Kidney (tissue), 14 donors: Measurements from ENCODE around the gene ZNF648. TPM values are rescaled to one million over a fixed set of nuclear protein-coding genes. Genes with fewer than 3 reads are reported as not detected.

Experiments used
- DNase-seq, 5 donors: peaks; one replicate each; pipeline ENCODE4 v3.0.0-alpha.2; 2013 to 2020
- FAIRE-seq: peaks from 2 replicates; lab custom pipeline; 2012; peaks lifted over from hg19 to GRCh38; lab: Jason Lieb, UNC
- H3K27ac ChIP-seq, 2 donors: one replicate each; pipeline ENCODE4 v1.7.0; 2013; ENCODE audit warnings: low read depth in 2 of 2, low read length in 2 of 2, inconsistent platforms in 1 of 2
- H3K27me3 ChIP-seq: one replicate; pipeline ENCODE4 v1.7.1; 2013; ENCODE audit warnings: low read length, inconsistent platforms; ENCODE audit not compliant: control insufficient read depth, insufficient read depth
- H3K36me3 ChIP-seq, 3 donors: one replicate each; pipeline versions ENCODE4 v1.7.0 to v1.7.1; 2013; ENCODE audit warnings: low read length in 3 of 3, control low read depth in 1 of 3, inconsistent platforms in 1 of 3; ENCODE audit not compliant: insufficient read depth in 3 of 3, control insufficient read depth in 2 of 3
- H3K4me1 ChIP-seq, 3 donors: one replicate each; pipeline versions ENCODE4 v1.7.0 to v1.7.1; 2013; ENCODE audit warnings: low read length in 3 of 3, inconsistent platforms in 1 of 3, low read depth in 1 of 3; ENCODE audit not compliant: control insufficient read depth in 2 of 3, insufficient read depth in 2 of 3
- H3K4me3 ChIP-seq, 3 donors: one replicate each; pipeline versions ENCODE4 v1.7.0 to v1.8.1; 2013; ENCODE audit warnings: low read length in 3 of 3, control low read depth in 1 of 3, inconsistent platforms in 1 of 3
- H3K9ac ChIP-seq, 3 donors: one replicate each; pipeline versions ENCODE4 v1.7.0 to v1.7.1; 2013; ENCODE audit warnings: low read length in 3 of 3, control low read depth in 1 of 3, inconsistent platforms in 1 of 3
- H3K9me3 ChIP-seq, 3 donors: one replicate each; pipeline versions ENCODE4 v1.7.0 to v1.7.1; 2013; ENCODE audit warnings: low read length in 3 of 3, control low read depth in 1 of 3, inconsistent platforms in 1 of 3; ENCODE audit not compliant: control insufficient read depth in 2 of 3, insufficient read depth in 1 of 3
- CTCF ChIP-seq: IDR thresholded peaks from 3 replicates; pipeline ENCODE4 v1.5.1; 2012; ENCODE audit warnings: mild to moderate bottlenecking, moderate library complexity, borderline replicate concordance; ENCODE audit not compliant: insufficient read depth; ENCODE audit errors: extremely low read depth
- intact Hi-C: fragments of 100-400 bp; cut with DNase I; formaldehyde crosslinking; loops from one replicate; pipeline ENCODE4 v1.11.1; 2022
- polyA plus RNA-seq: library from polyadenylated mRNA; stranded (reverse); fragments of 350-450 nt; fragmentation: Illumina TruSeq; extraction: RNeasy Lipid Tissue Mini Kit (QIAGEN cat#74804); gene quantifications from one replicate; pipeline ENCODE4 v1.2.3, GENCODE V29; 2014; ENCODE audit warnings: low read depth, low replicate concordance; ENCODE audit not compliant: insufficient read depth
- total RNA-seq: library from RNA; stranded (reverse); fragmentation: NEBNext Ultra II Directional; extraction: Animal tissue kit (Norgen Biotek cat#: 25700); gene quantifications from one replicate; pipeline ENCODE4 v1.2.1, GENCODE V29; 2021
- donor health status: control.
- donor health status: control.
- donor health status: control.
- donor health status: control.
- donor health status: control.
- donor health status: DM: yes; HTN: yes; CAD: no.
- donor health status: Normal renal cell carcinoma (clear cell type).

The ZNF648 gene
- total and polyA plus RNA-seq, 2 donors from 2014 or later = not detected

- Histone ChIP-seq H3K4me1 (peaks cover 0 to 4% (median 0%) of the 10 kb centered on the region in 3 donors), H3K9me3 (no peaks in the 10 kb centered on the region), H3K27ac (no peak overlapping the region), H3K36me3 (no peaks in the 10 kb centered on the region), H3K9ac (no peak overlapping the region), H3K4me3 (no peak overlapping the region), H3K27me3 (no peaks in the 10 kb centered on the region)
- DNase-seq (no peak), FAIRE-seq (no peak)
- intact Hi-C loops = no loop called here
- TF ChIP-seq CTCF = no peak
Measured at GRCh38 chr1:182004601-182005000, 56.9 kb downstream of the ZNF648 start.
